Measurements from ENCODE around the gene YIPF3. TPM values are rescaled to one million over a fixed set of nuclear protein-coding genes. Genes with fewer than 3 reads are reported as not detected.
"Not testable (repeated sequence)": the region's sequence is repeated elsewhere in the genome, so short reads cannot be mapped to it uniquely, and the experiment has no call there.

Gene YIPF3
- polyA plus RNA-seq, 2 donors = 54.3 to 64.1 TPM

DNA sequence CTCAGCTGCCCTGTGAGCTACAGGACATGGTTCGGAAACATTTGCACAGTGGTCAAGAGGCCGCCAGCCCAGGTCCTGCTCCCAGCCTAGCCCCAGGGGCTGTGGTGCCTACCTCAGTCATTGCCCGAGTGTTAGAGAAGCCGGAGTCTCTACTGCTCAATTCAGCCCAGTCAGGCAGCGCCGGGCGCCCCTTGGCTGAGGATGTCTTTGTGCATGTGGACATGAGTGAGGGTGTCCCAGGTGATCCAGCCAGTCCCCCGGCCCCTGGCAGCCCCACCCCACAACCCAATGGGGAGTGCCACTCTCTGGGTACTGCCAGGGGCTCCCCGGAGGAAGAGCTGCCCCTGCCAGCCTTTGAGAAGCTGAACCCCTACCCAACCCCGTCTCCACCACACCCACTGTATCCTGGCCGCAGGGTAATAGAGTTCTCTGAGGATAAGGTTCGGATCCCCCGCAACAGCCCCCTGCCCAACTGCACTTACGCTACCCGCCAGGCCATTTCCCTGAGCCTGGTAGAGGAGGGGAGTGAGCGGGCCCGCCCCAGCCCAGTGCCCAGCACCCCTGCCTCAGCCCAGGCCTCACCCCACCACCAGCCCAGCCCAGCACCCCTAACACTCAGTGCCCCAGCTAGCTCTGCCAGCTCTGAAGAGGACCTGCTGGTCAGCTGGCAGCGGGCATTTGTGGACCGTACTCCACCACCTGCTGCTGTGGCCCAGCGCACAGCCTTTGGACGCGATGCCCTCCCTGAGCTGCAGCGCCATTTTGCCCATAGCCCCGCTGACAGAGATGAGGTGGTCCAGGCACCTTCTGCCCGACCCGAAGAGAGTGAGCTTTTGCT, 11.8 kb downstream of the YIPF3 start:
- Histone ChIP-seq H3K36me3 (ENCODE audit: control insufficient read depth in 2 of 2, insufficient read depth in 2 of 2, low read length in 1 of 2) (peaks cover 4 to 47% of the 10 kb centered on the region in 2 donors), H3K27ac (ENCODE audit: low read depth in 2 of 2, low read length in 1 of 2) (no peak overlapping the region), H3K4me3 (ENCODE audit: low read depth in 1 of 2, low read length in 2 of 2) (no peak overlapping the region), H3K27me3 (ENCODE audit: control insufficient read depth in 1 of 2, insufficient read depth in 2 of 2, low read length in 2 of 2) (no peaks in the 10 kb centered on the region), H3K4me1 (ENCODE audit: control insufficient read depth in 2 of 2, insufficient read depth in 2 of 2, low read length in 1 of 2) (peaks cover 0 to 5% of the 10 kb centered on the region in 2 donors), H3K9me3 (ENCODE audit: control insufficient read depth in 2 of 2, insufficient read depth in 1 of 2, low read depth in 1 of 2, low read length in 1 of 2) (peaks cover 0 to 2% of the 10 kb centered on the region in 2 donors)
- WGBS, 2 donors = 92% methylated on average over 26 of the region's 26 CpGs

DNA sequence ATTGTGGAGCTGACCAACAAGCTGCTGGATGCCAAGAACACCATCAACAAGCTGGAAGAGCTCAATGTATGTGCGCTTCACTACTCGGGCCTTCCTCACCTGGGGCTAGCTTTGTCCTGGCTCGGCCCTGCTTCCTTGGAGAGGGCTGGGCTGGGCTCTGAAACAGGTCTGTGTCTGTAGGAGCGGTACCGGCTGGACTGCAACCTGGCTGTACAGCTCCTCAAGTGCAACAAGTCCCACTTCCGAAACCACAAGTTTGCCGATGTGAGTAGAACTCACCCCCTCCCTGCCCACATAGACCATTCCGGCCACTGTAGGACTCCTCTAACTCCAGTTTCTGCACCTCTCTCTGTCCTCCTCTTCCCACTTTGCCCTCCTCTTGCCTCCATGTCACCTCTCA, 13.3 kb downstream of the YIPF3 start:
- Histone ChIP-seq H3K4me3 (ENCODE audit: low read depth in 1 of 2, low read length in 2 of 2) (no peak overlapping the region), H3K36me3 (ENCODE audit: control insufficient read depth in 2 of 2, insufficient read depth in 2 of 2, low read length in 1 of 2) (peaks cover 12 to 62% of the 10 kb centered on the region in 2 donors), H3K27me3 (ENCODE audit: control insufficient read depth in 1 of 2, insufficient read depth in 2 of 2, low read length in 2 of 2) (no peaks in the 10 kb centered on the region), H3K9me3 (ENCODE audit: control insufficient read depth in 2 of 2, insufficient read depth in 1 of 2, low read depth in 1 of 2, low read length in 1 of 2) (peaks cover 0 to 2% of the 10 kb centered on the region in 2 donors), H3K4me1 (ENCODE audit: control insufficient read depth in 2 of 2, insufficient read depth in 2 of 2, low read length in 1 of 2) (peaks cover 0 to 2% of the 10 kb centered on the region in 2 donors), H3K27ac (ENCODE audit: low read depth in 2 of 2, low read length in 1 of 2) (no peak overlapping the region)
- WGBS, 2 donors = 85 to 87% methylated on average over 8 of the region's 8 CpGs

DNA sequence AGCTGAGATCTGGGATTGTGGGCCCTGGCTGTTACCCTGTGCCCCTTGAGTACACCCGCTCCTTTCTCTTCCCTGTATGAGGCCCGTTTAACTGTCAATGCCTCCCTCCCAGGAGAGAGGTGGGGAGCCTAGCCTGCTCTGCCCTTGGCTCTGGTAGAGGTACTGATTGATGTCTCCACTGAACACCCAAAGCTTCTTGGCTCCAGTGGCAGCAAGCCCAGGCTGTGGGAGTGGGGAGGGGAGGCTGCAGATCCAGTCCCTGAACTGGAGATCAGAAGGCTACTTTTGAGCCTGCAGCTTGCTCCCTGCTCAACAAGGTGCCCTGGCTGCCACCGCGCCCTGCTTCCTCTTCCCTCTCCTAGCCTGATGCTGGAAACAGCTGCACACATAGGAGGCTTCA, 14.1 kb downstream of the YIPF3 start:
- Histone ChIP-seq H3K36me3 (ENCODE audit: control insufficient read depth in 2 of 2, insufficient read depth in 2 of 2, low read length in 1 of 2) (peaks cover 12 to 65% of the 10 kb centered on the region in 2 donors), H3K27me3 (ENCODE audit: control insufficient read depth in 1 of 2, insufficient read depth in 2 of 2, low read length in 2 of 2) (no peaks in the 10 kb centered on the region), H3K4me1 (ENCODE audit: control insufficient read depth in 2 of 2, insufficient read depth in 2 of 2, low read length in 1 of 2) (peaks cover 0 to 2% of the 10 kb centered on the region in 2 donors), H3K4me3 (ENCODE audit: low read depth in 1 of 2, low read length in 2 of 2) (no peak overlapping the region), H3K27ac (ENCODE audit: low read depth in 2 of 2, low read length in 1 of 2) (no peak overlapping the region), H3K9me3 (ENCODE audit: control insufficient read depth in 2 of 2, insufficient read depth in 1 of 2, low read depth in 1 of 2, low read length in 1 of 2) (peaks cover 0 to 2% of the 10 kb centered on the region in 2 donors)
- 64 to 75% methylated on average over 4 of the region's 4 CpGs for WGBS, 2 donors

DNA sequence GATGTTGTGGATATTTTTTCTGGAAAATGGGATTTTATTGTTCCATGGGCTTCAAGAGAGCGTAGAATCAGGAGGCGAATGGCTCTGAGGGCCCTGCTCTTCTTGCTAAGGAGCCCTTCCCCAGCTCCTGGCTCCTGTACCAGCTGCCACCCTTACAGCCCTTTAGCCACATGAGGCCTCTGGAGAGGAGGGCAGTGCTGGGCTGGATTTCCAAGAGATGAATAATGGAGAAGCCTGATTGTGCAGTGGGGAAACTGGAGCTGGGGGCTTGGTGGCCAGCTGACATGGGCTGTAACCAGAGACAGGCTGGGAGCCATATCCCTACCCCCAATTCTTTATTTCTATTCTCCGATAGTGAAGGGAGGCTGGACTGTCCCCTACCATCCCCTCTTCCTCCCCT, 15.8 kb downstream of the YIPF3 start:
- Histone ChIP-seq H3K27me3 (ENCODE audit: control insufficient read depth in 1 of 2, insufficient read depth in 2 of 2, low read length in 2 of 2) (no peaks in the 10 kb centered on the region), H3K36me3 (ENCODE audit: control insufficient read depth in 2 of 2, insufficient read depth in 2 of 2, low read length in 1 of 2) (peaks cover 12 to 65% of the 10 kb centered on the region in 2 donors), H3K9me3 (ENCODE audit: control insufficient read depth in 2 of 2, insufficient read depth in 1 of 2, low read depth in 1 of 2, low read length in 1 of 2) (peaks cover 0 to 2% of the 10 kb centered on the region in 2 donors), H3K4me3 (ENCODE audit: low read depth in 1 of 2, low read length in 2 of 2) (no peak overlapping the region), H3K4me1 (ENCODE audit: control insufficient read depth in 2 of 2, insufficient read depth in 2 of 2, low read length in 1 of 2) (peaks cover 4 to 7% of the 10 kb centered on the region in 2 donors), H3K27ac (ENCODE audit: low read depth in 2 of 2, low read length in 1 of 2) (no peak overlapping the region)
- WGBS, 2 donors = 98% methylated on average over 3 of the region's 3 CpGs

DNA sequence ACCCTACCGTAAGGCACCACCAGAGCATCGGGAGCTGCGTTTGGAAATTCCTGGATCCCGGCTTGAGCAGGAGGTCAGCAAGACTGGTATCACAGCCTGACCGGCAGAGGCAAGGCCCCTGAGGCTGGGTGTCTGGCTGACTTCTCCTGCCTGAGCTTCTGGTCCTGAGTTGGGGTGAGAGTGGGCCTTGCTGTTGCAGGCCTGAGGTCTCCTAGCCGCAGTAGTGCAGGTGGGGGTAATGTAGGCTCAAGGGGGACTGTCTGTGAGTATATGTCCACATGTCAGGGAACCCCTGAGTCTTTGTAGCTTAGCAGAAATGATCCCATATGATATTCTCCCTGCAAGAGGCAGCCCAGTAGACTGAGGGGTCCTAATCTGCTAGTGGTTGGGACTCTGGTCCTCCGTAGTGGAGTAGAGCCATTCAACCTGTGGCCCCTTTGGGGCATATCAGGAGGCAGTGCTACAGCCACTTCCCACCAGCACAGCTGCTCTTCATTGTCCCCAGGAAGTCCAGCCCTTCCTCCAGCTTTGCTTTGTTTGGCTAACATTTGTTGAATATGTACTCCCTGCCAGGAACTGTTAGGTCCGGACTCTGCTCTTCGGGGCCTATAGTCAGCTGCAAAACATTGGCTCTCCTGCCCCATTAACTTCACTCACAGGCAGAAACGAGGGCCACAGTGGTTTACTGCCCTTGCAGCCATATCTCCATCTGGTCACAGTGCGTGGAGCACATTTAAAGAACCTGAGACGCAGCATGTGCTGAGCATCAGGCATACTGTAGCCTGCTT, 17.5 kb downstream of the YIPF3 start:
- Histone ChIP-seq H3K27ac (ENCODE audit: low read depth in 2 of 2, low read length in 1 of 2) (no peak overlapping the region), H3K4me3 (ENCODE audit: low read depth in 1 of 2, low read length in 2 of 2) (no peak overlapping the region), H3K4me1 (ENCODE audit: control insufficient read depth in 2 of 2, insufficient read depth in 2 of 2, low read length in 1 of 2) (peaks cover 4 to 21% of the 10 kb centered on the region in 2 donors), H3K27me3 (ENCODE audit: control insufficient read depth in 1 of 2, insufficient read depth in 2 of 2, low read length in 2 of 2) (no peaks in the 10 kb centered on the region), H3K36me3 (ENCODE audit: control insufficient read depth in 2 of 2, insufficient read depth in 2 of 2, low read length in 1 of 2) (peaks cover 12 to 51% of the 10 kb centered on the region in 2 donors), H3K9me3 (ENCODE audit: control insufficient read depth in 2 of 2, insufficient read depth in 1 of 2, low read depth in 1 of 2, low read length in 1 of 2) (peaks cover 0 to 2% of the 10 kb centered on the region in 2 donors)
- WGBS, 2 donors = 81 to 82% methylated on average over 12 of the region's 12 CpGs

DNA sequence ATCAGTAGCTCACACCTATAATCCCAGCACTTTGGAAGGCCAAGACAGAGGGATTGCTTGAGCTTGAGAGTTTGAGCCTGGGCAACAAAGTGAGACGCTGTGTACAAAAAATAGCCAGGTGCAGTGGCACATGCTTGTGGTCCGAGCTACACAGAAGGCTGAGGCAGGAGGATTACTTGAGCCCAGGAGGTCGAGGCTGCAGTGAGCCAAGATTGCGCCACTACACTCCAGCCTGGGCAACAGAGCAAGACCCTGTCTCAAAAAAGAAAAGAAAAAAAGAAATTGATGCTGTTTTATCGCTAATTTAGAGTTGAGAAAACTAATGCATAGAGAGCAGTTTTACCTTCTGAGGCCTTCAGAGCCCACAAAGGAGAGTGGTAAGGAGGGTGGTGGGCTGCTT, 18.4 kb downstream of the YIPF3 start:
- H3K27me3 ChIP-seq (ENCODE audit: control insufficient read depth in 1 of 2, insufficient read depth in 2 of 2, low read length in 2 of 2); H3K27ac ChIP-seq (ENCODE audit: low read depth in 2 of 2, low read length in 1 of 2); H3K4me3 ChIP-seq (ENCODE audit: low read depth in 1 of 2, low read length in 2 of 2); H3K9me3 ChIP-seq (ENCODE audit: control insufficient read depth in 2 of 2, insufficient read depth in 1 of 2, low read depth in 1 of 2, low read length in 1 of 2): not testable (repeated sequence)
- WGBS, 2 donors = 94 to 95% methylated on average over 5 of the region's 5 CpGs
- H3K4me1 ChIP-seq (ENCODE audit: control insufficient read depth in 2 of 2, insufficient read depth in 2 of 2, low read length in 1 of 2) = peaks cover 4 to 23% of the 10 kb centered on the region in 2 donors
- H3K36me3 ChIP-seq (ENCODE audit: control insufficient read depth in 2 of 2, insufficient read depth in 2 of 2, low read length in 1 of 2) = peaks cover 12 to 45% of the 10 kb centered on the region in 2 donors

DNA sequence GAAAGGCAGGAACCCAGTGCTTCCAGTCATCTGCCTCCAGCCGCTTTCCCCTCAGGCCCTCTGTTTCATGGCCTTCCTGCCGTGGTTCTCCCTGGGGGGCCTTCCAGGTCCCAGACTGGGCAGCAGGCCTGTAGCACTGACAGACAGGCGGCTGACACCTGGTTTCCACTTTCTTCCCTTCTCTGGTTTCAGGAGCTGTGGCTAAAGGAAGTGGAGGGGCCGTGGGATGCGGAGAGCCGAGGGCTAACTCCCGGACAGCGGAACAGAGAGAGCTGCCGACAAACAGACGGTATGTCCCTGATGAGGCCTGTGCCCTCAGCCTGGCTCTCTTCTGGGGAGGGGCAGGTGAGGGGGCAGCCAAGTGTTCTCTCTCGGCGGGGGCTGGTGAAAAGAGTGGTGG, 19.0 kb downstream of the YIPF3 start:
- WGBS, 2 donors = 92 to 93% methylated on average over 12 of the region's 12 CpGs
- Histone ChIP-seq H3K36me3 (ENCODE audit: control insufficient read depth in 2 of 2, insufficient read depth in 2 of 2, low read length in 1 of 2) (peaks cover 12 to 39% of the 10 kb centered on the region in 2 donors), H3K27me3 (ENCODE audit: control insufficient read depth in 1 of 2, insufficient read depth in 2 of 2, low read length in 2 of 2) (no peaks in the 10 kb centered on the region), H3K27ac (ENCODE audit: low read depth in 2 of 2, low read length in 1 of 2) (no peak overlapping the region), H3K9me3 (ENCODE audit: control insufficient read depth in 2 of 2, insufficient read depth in 1 of 2, low read depth in 1 of 2, low read length in 1 of 2) (no peaks in the 10 kb centered on the region), H3K4me3 (ENCODE audit: low read depth in 1 of 2, low read length in 2 of 2) (no peak overlapping the region), H3K4me1 (ENCODE audit: control insufficient read depth in 2 of 2, insufficient read depth in 2 of 2, low read length in 1 of 2) (peaks cover 4 to 23% of the 10 kb centered on the region in 2 donors)

DNA sequence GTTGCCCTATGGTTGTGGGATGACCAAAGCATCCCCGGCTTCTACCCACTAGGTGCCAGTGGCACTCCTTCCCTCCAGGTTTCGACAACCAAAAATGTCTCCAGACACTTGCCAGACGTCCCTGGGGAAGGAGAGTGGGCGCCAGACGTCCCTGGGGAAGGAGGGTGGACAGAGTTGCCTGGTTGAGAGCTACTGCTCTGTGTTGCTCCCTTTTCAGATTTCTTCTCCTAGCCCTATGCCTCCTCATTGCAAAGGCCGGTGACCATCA, 19.7 kb downstream of the YIPF3 start:
- Histone ChIP-seq H3K36me3 (ENCODE audit: control insufficient read depth in 2 of 2, insufficient read depth in 2 of 2, low read length in 1 of 2) (peaks cover 12 to 33% of the 10 kb centered on the region in 2 donors), H3K27ac (ENCODE audit: low read depth in 2 of 2, low read length in 1 of 2) (peak overlapping the region in 1 of 2 donors; percentile 29), H3K4me3 (ENCODE audit: low read depth in 1 of 2, low read length in 2 of 2) (no peak overlapping the region), H3K9me3 (ENCODE audit: control insufficient read depth in 2 of 2, insufficient read depth in 1 of 2, low read depth in 1 of 2, low read length in 1 of 2) (no peaks in the 10 kb centered on the region), H3K4me1 (ENCODE audit: control insufficient read depth in 2 of 2, insufficient read depth in 2 of 2, low read length in 1 of 2) (peaks cover 8 to 29% of the 10 kb centered on the region in 2 donors), H3K27me3 (ENCODE audit: control insufficient read depth in 1 of 2, insufficient read depth in 2 of 2, low read length in 2 of 2) (no peaks in the 10 kb centered on the region)
- 71 to 82% methylated on average over 6 of the region's 6 CpGs for WGBS, 2 donors

DNA sequence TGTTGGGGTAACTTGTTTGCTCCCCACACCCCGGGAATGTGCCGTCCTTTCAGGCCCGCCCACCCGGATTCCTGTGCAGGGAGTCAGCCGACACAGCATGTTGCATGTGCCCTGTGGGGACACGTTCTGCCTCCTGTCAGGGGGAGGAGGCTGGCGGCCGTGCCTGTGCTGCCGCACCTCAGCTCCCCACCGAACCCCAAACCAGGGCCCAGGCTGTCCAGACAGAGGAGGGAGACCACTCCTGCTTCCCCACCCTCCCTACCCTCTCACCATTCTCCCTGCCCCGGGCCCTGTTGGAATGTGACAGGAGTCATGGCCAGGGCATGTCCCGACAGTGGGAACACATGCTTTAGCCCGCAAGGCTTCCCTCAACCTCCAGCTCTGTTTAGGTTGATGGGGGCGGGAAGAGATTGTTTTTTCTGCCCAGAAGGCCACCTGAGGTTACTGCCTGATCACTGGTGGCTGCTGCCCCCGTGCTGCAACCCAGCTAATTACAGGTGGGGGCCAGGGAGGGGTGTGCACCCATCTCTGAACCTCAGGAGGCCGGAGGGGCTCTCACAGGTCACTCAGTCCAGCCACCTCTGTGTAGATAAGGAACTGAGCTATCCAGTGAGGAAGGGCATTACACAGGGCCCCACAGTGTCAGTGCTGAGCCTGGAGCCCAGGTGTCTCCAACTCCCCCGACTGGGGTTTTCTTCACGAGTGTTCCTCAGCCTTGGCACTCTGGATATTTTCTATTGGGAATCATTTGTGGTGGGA, 20.2 kb downstream of the YIPF3 start:
- Histone ChIP-seq H3K9me3 (ENCODE audit: control insufficient read depth in 2 of 2, insufficient read depth in 1 of 2, low read depth in 1 of 2, low read length in 1 of 2) (no peaks in the 10 kb centered on the region), H3K36me3 (ENCODE audit: control insufficient read depth in 2 of 2, insufficient read depth in 2 of 2, low read length in 1 of 2) (peaks cover 12 to 33% of the 10 kb centered on the region in 2 donors), H3K4me3 (ENCODE audit: low read depth in 1 of 2, low read length in 2 of 2) (no peak overlapping the region), H3K27ac (ENCODE audit: low read depth in 2 of 2, low read length in 1 of 2) (peak overlapping the region; percentile 29 to 56), H3K4me1 (ENCODE audit: control insufficient read depth in 2 of 2, insufficient read depth in 2 of 2, low read length in 1 of 2) (peaks cover 8 to 33% of the 10 kb centered on the region in 2 donors), H3K27me3 (ENCODE audit: control insufficient read depth in 1 of 2, insufficient read depth in 2 of 2, low read length in 2 of 2) (no peaks in the 10 kb centered on the region)
- 32 to 48% methylated on average over 18 of the region's 18 CpGs for WGBS, 2 donors
